GM12878 (cell line): ENCODE results near the gene GID8. TPM values are rescaled to one million over a fixed set of nuclear protein-coding genes. Genes with fewer than 3 reads are reported as not detected.
A peak's percentile ranks its signal among the peaks of the same experiment; 100 is the strongest.

Source experiments
- CREB1 ChIP-seq: IDR thresholded peaks from 2 replicates; pipeline ENCODE4 v1.6.1; 2012; ENCODE audit warnings: low read depth, mild to moderate bottlenecking, inconsistent platforms
- CTCF ChIP-seq, 3 experiments: IDR thresholded peaks in 2 of 3; conservative IDR thresholded peaks in 1 of 3; 2 replicates each; pipeline ENCODE4 v1.5.1; 2011; ENCODE audit warnings: low read depth in 3 of 3, low read length in 3 of 3, mild to moderate bottlenecking in 3 of 3, control low read depth in 2 of 3, moderate library complexity in 2 of 3, inconsistent platforms in 1 of 3, mixed read lengths in 1 of 3; ENCODE audit not compliant: control insufficient read depth in 2 of 3, insufficient read depth in 1 of 3; ENCODE audit errors: extremely low read depth in 1 of 3
- EED ChIP-seq: sonication (generic); IDR thresholded peaks from 2 replicates; pipeline ENCODE4 v1.6.1; 2016; ENCODE audit warnings: antibody characterized with exemption, low read depth
- EGR1 ChIP-seq, 2 experiments: IDR thresholded peaks; 1 replicate in 1 of 2; 2 replicates in 1 of 2; pipeline ENCODE4 v1.6.1; 2011 to 2012; ENCODE audit warnings: low read depth in 2 of 2, low read length in 2 of 2, borderline replicate concordance in 1 of 2, mild to moderate bottlenecking in 1 of 2, moderate library complexity in 1 of 2
- GATAD2B ChIP-seq: fragments of 450-650 bp; conservative IDR thresholded peaks from 2 replicates; pipeline ENCODE4 v1.6.1; 2017; ENCODE audit warnings: low read depth, mild to moderate bottlenecking, moderate library complexity
- HDAC6 ChIP-seq: fragments of 200-600 bp; sonication (generic); IDR thresholded peaks from one replicate; pipeline ENCODE4 v1.8.0; 2017; ENCODE audit warnings: antibody characterized with exemption; ENCODE audit not compliant: unreplicated experiment
- HDGF ChIP-seq: fragments of 450-650 bp; IDR thresholded peaks from 2 replicates; pipeline ENCODE4 v1.6.1; 2016; ENCODE audit warnings: antibody characterized with exemption
- RCOR1 ChIP-seq: conservative IDR thresholded peaks from 2 replicates; pipeline ENCODE4 v1.6.1; 2012; ENCODE audit warnings: low read depth, low read length, improper control_type of control experiment
- REST ChIP-seq: IDR thresholded peaks from 2 replicates; pipeline ENCODE4 v1.6.1; 2012; ENCODE audit warnings: mild to moderate bottlenecking, low read depth, low read length
- TBL1XR1 ChIP-seq: IDR thresholded peaks from 2 replicates; pipeline ENCODE4 v1.6.1; 2012; ENCODE audit warnings: low read depth, low read length, improper control_type of control experiment
- USF1 ChIP-seq: IDR thresholded peaks from 2 replicates; pipeline ENCODE4 v1.6.1; 2011; ENCODE audit warnings: borderline replicate concordance, low read depth, mild to moderate bottlenecking, moderate library complexity, mixed read lengths, low read length; ENCODE audit not compliant: insufficient read depth; ENCODE audit errors: extremely low read length
- ZNF207 ChIP-seq: fragments of 450-650 bp; IDR thresholded peaks from 2 replicates; pipeline ENCODE4 v1.6.1; 2014; ENCODE audit warnings: antibody characterized with exemption, mild to moderate bottlenecking, borderline replicate concordance
- ZNF217 ChIP-seq: fragments of 450-650 bp; IDR thresholded peaks from 2 replicates; pipeline ENCODE4 v1.6.1; 2017; ENCODE audit warnings: antibody characterized with exemption, mild to moderate bottlenecking
- ZNF592 ChIP-seq: fragments of 450-650 bp; IDR thresholded peaks from 2 replicates; pipeline ENCODE4 v1.6.1; 2017; ENCODE audit warnings: mild to moderate bottlenecking, moderate library complexity
- polyA plus RNA-seq, 11 experiments: library from polyadenylated mRNA; depleted of rRNA in 4 of 11; unstranded in 6 of 11; stranded (reverse) in 5 of 11; fragments of >200 nt; fragmentation: Nextera tagmentation in 4 of 11; fragmentation: Illumina TruSeq in 1 of 11; extraction: Ambion mirVana in 4 of 11; extraction: Trizol in 1 of 11; gene quantifications; 1 replicate in 1 of 11; 2 replicates in 10 of 11; pipeline versions ENCODE4 v1.2.1 to v1.2.3, GENCODE V29; 2011 to 2016; ENCODE audit warnings: inconsistent platforms in 2 of 11, missing spikeins in 2 of 11, low read depth in 1 of 11
- total RNA-seq, 4 experiments: library from RNA; depleted of rRNA in 3 of 4; stranded (reverse); fragments of >200 nt in 3 of 4; fragmentation: Illumina TruSeq in 1 of 4; extraction: Trizol in 1 of 4; gene quantifications; 2 replicates each; pipeline versions ENCODE4 v1.2.1 to v1.2.3, GENCODE V29; 2013 to 2021

Gene GID8
- total and polyA plus RNA-seq, 10 of the 15 experiments (the other 5 are each of a cell fraction or from before 2014, with no cell fraction given): 12.0 to 33.8 (median 22.2) TPM

- no peak for TF ChIP-seq REST
- TF ChIP-seq ZNF217: no peak
- no peak for TF ChIP-seq CTCF (IDR thresholded peaks at IDR 0.05 in 2 of 3, conservative IDR thresholded peaks at IDR 0.05 in 1 of 3; ENCODE audit: control insufficient read depth in 2 of 3, extremely low read depth in 1 of 3, insufficient read depth in 1 of 3, low read depth in 3 of 3, low read length in 3 of 3)
- TF ChIP-seq USF1: peak; percentile 87
- no peak for TF ChIP-seq HDAC6
- TF ChIP-seq EED: peak; percentile 45; the same call in 1 of the 2 replicates
- TF ChIP-seq ZNF592: no peak
- TF ChIP-seq HDGF: 0 out of 2 replicates have a peak, but pooled peaks have one; percentile 21
- TF ChIP-seq ZNF207: no peak; the same call in 1 of the 2 replicates
- no peak for TF ChIP-seq TBL1XR1
- peak; percentile 69 for TF ChIP-seq GATAD2B
- peak in 1 of 2 experiments; percentile 63; a peak in 1 of 3 replicates for TF ChIP-seq EGR1 (IDR thresholded peaks at IDR 0.05; ENCODE audit: borderline replicate concordance in 1 of 2, low read depth in 2 of 2, low read length in 2 of 2)
- TF ChIP-seq CREB1: peak; percentile 8; the same call in 1 of the 2 replicates
- no peak for TF ChIP-seq RCOR1
These were observed 16.1 kb downstream of the GID8 start (continued) for GRCh38 chr20:62953839-62954703.
